ENCODE results near the gene AKR7A2.
"Not testable (repeated sequence)": the region's sequence is repeated elsewhere in the genome, so short reads cannot be mapped to it uniquely, and the experiment has no call there.

GRCh38 chr1:19269427-19270342 lies 42.3 kb downstream of the AKR7A2 start:
- peak in 1 of 3 experiments; percentile 7 for TF ChIP-seq CTCF (optimal IDR thresholded peaks at IDR 0.05 in 1 of 3, IDR thresholded peaks at IDR 0.05 in 1 of 3, conservative IDR thresholded peaks at IDR 0.05 in 1 of 3; ENCODE audit: extremely low read depth in 1 of 3, insufficient read depth in 2 of 3, low read length in 3 of 3)
- not testable (repeated sequence) for TF ChIP-seq EZH2 (IDR thresholded peaks at IDR 0.05; ENCODE audit: low read length)
